ENCODE measurements around the gene PHF5A. TPM values are rescaled to one million over a fixed set of nuclear protein-coding genes. Genes with fewer than 3 reads are reported as not detected.

The PHF5A gene
- total and polyA plus RNA-seq, 10 of the 15 experiments (the other 5 are each of a cell fraction or from before 2014, with no cell fraction given) = 40.5 to 115 (median 79.2) TPM

GRCh38 chr22:41410311-41410751 lies 58.2 kb downstream of the PHF5A start:
- Histone ChIP-seq H3K36me3 (ENCODE audit: control insufficient read depth in 2 of 2, insufficient read depth in 2 of 2, low read length in 1 of 2) (no peaks in the 10 kb centered on the region), H3K9ac (ENCODE audit: control insufficient read depth, insufficient read depth, low read length) (no peak overlapping the region), H2AFZ (ENCODE audit: control insufficient read depth, low read depth, low read length) (no peak overlapping the region), H3K4me3 (no peak overlapping the region), H3K4me1 (ENCODE audit: control insufficient read depth, insufficient read depth, low read length) (peaks cover 22% of the 10 kb centered on the region), H3K9me3 (replicated peaks; ENCODE audit: control insufficient read depth, insufficient read depth, low read length) (no peaks in the 10 kb centered on the region), H3K27me3 (replicated peaks in 1 of 2; ENCODE audit: control insufficient read depth in 2 of 2, insufficient read depth in 2 of 2, low read length in 1 of 2) (no peaks in the 10 kb centered on the region), H3K79me2 (ENCODE audit: control insufficient read depth, insufficient read depth, low read length) (peaks cover 28% of the 10 kb centered on the region), H3K4me2 (ENCODE audit: control insufficient read depth, insufficient read depth) (no peak overlapping the region), H4K20me1 (ENCODE audit: control insufficient read depth, insufficient read depth) (no peaks in the 10 kb centered on the region), H3K27ac (ENCODE audit: control insufficient read depth, insufficient read depth) (no peak overlapping the region)
- ChIA-PET CTCF (interaction anchor here (1.0 to 3.3 kb wide), 8 partner anchors 12 to 133 kb away, joined by 3 to 18 read pairs (median 3); partner anchors contain the start of gene POLR3H), SMC1A (ENCODE audit: uncharacterized antibody, unreplicated experiment) (interaction anchor here (1.1 to 1.8 kb wide), 3 partner anchors 35 to 116 kb away, joined by 3 to 5 read pairs (median 3); no protein-coding TSS in a partner anchor), RAD21 (ENCODE audit: unreplicated experiment) (interaction anchor here (0.8 to 1.5 kb wide), 2 partner anchors 38 to 91 kb away, joined by 3 to 5 read pairs; no protein-coding TSS in a partner anchor), POLR2A (interaction anchor here (1.6 kb wide), 1 partner anchor 68 kb away, joined by 7 read pairs; no protein-coding TSS in a partner anchor)
- WGBS (ENCODE audit: insufficient coverage, insufficient replicate concordance, low lambda C conversion rate, missing lambda C conversion rate) = 87% methylated on average over 7 of the region's 7 CpGs
- DNase-seq (ENCODE audit: low read depth, low spot score) = no peak
- ATAC-seq = no peak
- TF ChIP-seq MEF2B (IDR thresholded peaks at IDR 0.05; ENCODE audit: partially characterized antibody, poor library complexity, severe bottlenecking) = no peak
- no peak for TF ChIP-seq RBBP5 (conservative IDR thresholded peaks at IDR 0.05)
- TF ChIP-seq BRCA1 (IDR thresholded peaks at IDR 0.05; ENCODE audit: low read depth, low read length) = no peak
- TF ChIP-seq, protein P1, sequence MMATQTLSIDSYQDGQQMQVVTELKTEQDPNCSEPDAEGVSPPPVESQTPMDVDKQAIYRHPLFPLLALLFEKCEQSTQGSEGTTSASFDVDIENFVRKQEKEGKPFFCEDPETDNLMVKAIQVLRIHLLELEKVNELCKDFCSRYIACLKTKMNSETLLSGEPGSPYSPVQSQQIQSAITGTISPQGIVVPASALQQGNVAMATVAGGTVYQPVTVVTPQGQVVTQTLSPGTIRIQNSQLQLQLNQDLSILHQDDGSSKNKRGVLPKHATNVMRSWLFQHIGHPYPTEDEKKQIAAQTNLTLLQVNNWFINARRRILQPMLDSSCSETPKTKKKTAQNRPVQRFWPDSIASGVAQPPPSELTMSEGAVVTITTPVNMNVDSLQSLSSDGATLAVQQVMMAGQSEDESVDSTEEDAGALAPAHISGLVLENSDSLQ (IDR thresholded peaks at IDR 0.05) = no peak
- TF ChIP-seq, protein P2, sequence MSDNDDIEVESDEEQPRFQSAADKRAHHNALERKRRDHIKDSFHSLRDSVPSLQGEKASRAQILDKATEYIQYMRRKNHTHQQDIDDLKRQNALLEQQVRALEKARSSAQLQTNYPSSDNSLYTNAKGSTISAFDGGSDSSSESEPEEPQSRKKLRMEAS (IDR thresholded peaks at IDR 0.05; ENCODE audit: low read depth, low read length) = no peak
- no peak for TF ChIP-seq MTA3 (IDR thresholded peaks at IDR 0.05; ENCODE audit: borderline replicate concordance, low read length)
- no peak for FAIRE-seq
- intact Hi-C loops (cut with micrococcal nuclease; ENCODE audit: unreplicated experiment) = no loop called here
- in situ Hi-C loops (cut with MboI) = no loop called here
- BruUV-seq (replicated peaks) = no TSS peak

Other genes with a start within 250 kb of the PHF5A start
Only the 7 nearest of the 13 such genes appear.
- 3.1 and 3.6 TPM in 2 replicates for gene TEF, start 86.8 kb downstream of the PHF5A start, total RNA-seq (2014; rRNA removed)
- gene TEF, start 86.8 kb downstream of the PHF5A start, total RNA-seq (2014; rRNA removed; fragmentation: Illumina TruSeq; extraction: Trizol) = 1.7 and 2.0 TPM in 2 replicates
- 4.9 and 5.8 TPM in 2 replicates for gene TEF, start 86.8 kb downstream of the PHF5A start, total RNA-seq (2021)
- 1.6 and 4.4 TPM in 2 replicates for gene TEF, start 86.8 kb downstream of the PHF5A start, polyA plus RNA-seq (2011; rRNA removed)
- 2.2 and 4.1 TPM in 2 replicates for gene TEF, start 86.8 kb downstream of the PHF5A start, polyA plus RNA-seq (2014; fragmentation: Illumina TruSeq; extraction: Trizol)
- under 1 TPM; 0.23 to 0.27 TPM for gene TEF, start 86.8 kb downstream of the PHF5A start, polyA plus RNA-seq (2014; fragmentation: Nextera tagmentation; extraction: Ambion mirVana)
- 3.3 and 3.6 TPM in 2 replicates for gene TEF, start 86.8 kb downstream of the PHF5A start, polyA plus RNA-seq (2014; rRNA removed)
- 1 to 10 TPM; 2.4 to 3.0 TPM for gene TEF, start 86.8 kb downstream of the PHF5A start, polyA plus RNA-seq (2016; fragmentation: Nextera tagmentation; extraction: Ambion mirVana)
- 15.9 and 18.2 TPM in 2 replicates for gene TOB2, start 21.9 kb downstream of the PHF5A start, total RNA-seq (2014; rRNA removed)
- gene TOB2, start 21.9 kb downstream of the PHF5A start, total RNA-seq (2014; rRNA removed; fragmentation: Illumina TruSeq; extraction: Trizol) = 10.7 and 12.2 TPM in 2 replicates
- 30.6 and 32.0 TPM in 2 replicates for gene TOB2, start 21.9 kb downstream of the PHF5A start, total RNA-seq (2021)
- gene TOB2, start 21.9 kb downstream of the PHF5A start, polyA plus RNA-seq (2011; rRNA removed) = 4.4 and 10.3 TPM in 2 replicates
- 11.0 and 17.6 TPM in 2 replicates for gene TOB2, start 21.9 kb downstream of the PHF5A start, polyA plus RNA-seq (2014; fragmentation: Illumina TruSeq; extraction: Trizol)
- gene TOB2, start 21.9 kb downstream of the PHF5A start, polyA plus RNA-seq (2014; fragmentation: Nextera tagmentation; extraction: Ambion mirVana) = 10 to 100 TPM in 1 of 2 experiments, 1 to 10 TPM in 1; 4.5 to 11.1 TPM
- gene TOB2, start 21.9 kb downstream of the PHF5A start, polyA plus RNA-seq (2014; rRNA removed) = 12.7 and 16.9 TPM in 2 replicates
- 10 to 100 TPM; 19.4 to 19.6 TPM for gene TOB2, start 21.9 kb downstream of the PHF5A start, polyA plus RNA-seq (2016; fragmentation: Nextera tagmentation; extraction: Ambion mirVana)
- gene ACO2, start 425 bp upstream of the PHF5A start, total RNA-seq (2014; rRNA removed) = 115 and 132 TPM in 2 replicates
- gene ACO2, start 425 bp upstream of the PHF5A start, total RNA-seq (2014; rRNA removed; fragmentation: Illumina TruSeq; extraction: Trizol) = 63.2 and 69.0 TPM in 2 replicates
- 127 and 133 TPM in 2 replicates for gene ACO2, start 425 bp upstream of the PHF5A start, total RNA-seq (2021)
- 16.1 and 22.4 TPM in 2 replicates for gene ACO2, start 425 bp upstream of the PHF5A start, polyA plus RNA-seq (2011; rRNA removed)
- 41.6 and 102 TPM in 2 replicates for gene ACO2, start 425 bp upstream of the PHF5A start, polyA plus RNA-seq (2014; fragmentation: Illumina TruSeq; extraction: Trizol)
- 10 to 100 TPM; 21.4 to 22.3 TPM for gene ACO2, start 425 bp upstream of the PHF5A start, polyA plus RNA-seq (2014; fragmentation: Nextera tagmentation; extraction: Ambion mirVana)
- gene ACO2, start 425 bp upstream of the PHF5A start, polyA plus RNA-seq (2014; rRNA removed) = 74.8 and 83.8 TPM in 2 replicates
- 100 to 1,000 TPM; 211 to 214 TPM for gene ACO2, start 425 bp upstream of the PHF5A start, polyA plus RNA-seq (2016; fragmentation: Nextera tagmentation; extraction: Ambion mirVana)
- 10.0 and 12.2 TPM in 2 replicates for gene POLR3H, start 75.8 kb upstream of the PHF5A start, total RNA-seq (2014; rRNA removed)
- gene POLR3H, start 75.8 kb upstream of the PHF5A start, total RNA-seq (2014; rRNA removed; fragmentation: Illumina TruSeq; extraction: Trizol) = 14.4 and 17.4 TPM in 2 replicates
- 36.6 and 40.9 TPM in 2 replicates for gene POLR3H, start 75.8 kb upstream of the PHF5A start, total RNA-seq (2021)
- 15.7 and 29.8 TPM in 2 replicates for gene POLR3H, start 75.8 kb upstream of the PHF5A start, polyA plus RNA-seq (2011; rRNA removed)
- gene POLR3H, start 75.8 kb upstream of the PHF5A start, polyA plus RNA-seq (2014; fragmentation: Illumina TruSeq; extraction: Trizol) = 12.3 and 26.2 TPM in 2 replicates
- gene POLR3H, start 75.8 kb upstream of the PHF5A start, polyA plus RNA-seq (2014; fragmentation: Nextera tagmentation; extraction: Ambion mirVana) = 1 to 10 TPM; 3.5 to 5.8 TPM
- 23.1 and 26.0 TPM in 2 replicates for gene POLR3H, start 75.8 kb upstream of the PHF5A start, polyA plus RNA-seq (2014; rRNA removed)
- 10 to 100 TPM; 58.7 to 62.7 TPM for gene POLR3H, start 75.8 kb upstream of the PHF5A start, polyA plus RNA-seq (2016; fragmentation: Nextera tagmentation; extraction: Ambion mirVana)
- gene CSDC2, start 92.3 kb upstream of the PHF5A start, total RNA-seq (2014; rRNA removed) = not detected in 2 replicates
- gene CSDC2, start 92.3 kb upstream of the PHF5A start, total RNA-seq (2014; rRNA removed; fragmentation: Illumina TruSeq; extraction: Trizol) = not detected in 2 replicates
- 0.08 and 0.13 TPM in 2 replicates for gene CSDC2, start 92.3 kb upstream of the PHF5A start, total RNA-seq (2021)
- not detected in 2 replicates for gene CSDC2, start 92.3 kb upstream of the PHF5A start, polyA plus RNA-seq (2011; rRNA removed)
- gene CSDC2, start 92.3 kb upstream of the PHF5A start, polyA plus RNA-seq (2014; fragmentation: Illumina TruSeq; extraction: Trizol) = not detected in 2 replicates
- gene CSDC2, start 92.3 kb upstream of the PHF5A start, polyA plus RNA-seq (2014; fragmentation: Nextera tagmentation; extraction: Ambion mirVana) = not detected
- not detected in 2 replicates for gene CSDC2, start 92.3 kb upstream of the PHF5A start, polyA plus RNA-seq (2014; rRNA removed)
- not detected for gene CSDC2, start 92.3 kb upstream of the PHF5A start, polyA plus RNA-seq (2016; fragmentation: Nextera tagmentation; extraction: Ambion mirVana)
- gene PMM1, start 121.1 kb upstream of the PHF5A start, total RNA-seq (2014; rRNA removed) = 10.2 and 11.1 TPM in 2 replicates
- gene PMM1, start 121.1 kb upstream of the PHF5A start, total RNA-seq (2014; rRNA removed; fragmentation: Illumina TruSeq; extraction: Trizol) = 8.1 and 8.2 TPM in 2 replicates
- gene PMM1, start 121.1 kb upstream of the PHF5A start, total RNA-seq (2021) = 17.7 and 18.3 TPM in 2 replicates
- 26.4 and 32.2 TPM in 2 replicates for gene PMM1, start 121.1 kb upstream of the PHF5A start, polyA plus RNA-seq (2011; rRNA removed)
- gene PMM1, start 121.1 kb upstream of the PHF5A start, polyA plus RNA-seq (2014; fragmentation: Illumina TruSeq; extraction: Trizol) = 6.2 and 12.2 TPM in 2 replicates
- gene PMM1, start 121.1 kb upstream of the PHF5A start, polyA plus RNA-seq (2014; fragmentation: Nextera tagmentation; extraction: Ambion mirVana) = 10 to 100 TPM; 10.5 to 16.1 TPM
- gene PMM1, start 121.1 kb upstream of the PHF5A start, polyA plus RNA-seq (2014; rRNA removed) = 22.3 and 22.6 TPM in 2 replicates
- gene PMM1, start 121.1 kb upstream of the PHF5A start, polyA plus RNA-seq (2016; fragmentation: Nextera tagmentation; extraction: Ambion mirVana) = 10 to 100 TPM; 20.5 to 22.7 TPM
- 30.8 and 31.2 TPM in 2 replicates for gene DESI1, start 152.4 kb upstream of the PHF5A start, total RNA-seq (2014; rRNA removed)
- 32.8 and 37.1 TPM in 2 replicates for gene DESI1, start 152.4 kb upstream of the PHF5A start, total RNA-seq (2014; rRNA removed; fragmentation: Illumina TruSeq; extraction: Trizol)
- gene DESI1, start 152.4 kb upstream of the PHF5A start, total RNA-seq (2021) = 48.2 and 51.7 TPM in 2 replicates
- gene DESI1, start 152.4 kb upstream of the PHF5A start, polyA plus RNA-seq (2011; rRNA removed) = 29.4 and 33.7 TPM in 2 replicates
- 48.1 and 51.7 TPM in 2 replicates for gene DESI1, start 152.4 kb upstream of the PHF5A start, polyA plus RNA-seq (2014; fragmentation: Illumina TruSeq; extraction: Trizol)
- gene DESI1, start 152.4 kb upstream of the PHF5A start, polyA plus RNA-seq (2014; fragmentation: Nextera tagmentation; extraction: Ambion mirVana) = 10 to 100 TPM in 1 of 2 experiments, 1 to 10 TPM in 1; 8.0 to 17.2 TPM
- 44.0 and 46.4 TPM in 2 replicates for gene DESI1, start 152.4 kb upstream of the PHF5A start, polyA plus RNA-seq (2014; rRNA removed)
- 10 to 100 TPM; 76.3 to 76.8 TPM for gene DESI1, start 152.4 kb upstream of the PHF5A start, polyA plus RNA-seq (2016; fragmentation: Nextera tagmentation; extraction: Ambion mirVana)